Stimulated activated naive B cell treated with anti-CD40 and anti-IgM and Interleukin-4, amounts not matched to agents 10 μg/mL and 1 μg/mL and 100 μg/mL, for 72 hours (primary cell): ENCODE results near the gene WDR27.

ENCODE experiments used
- ATAC-seq, 2 donors: fragments of 150-1000 bp; cut with Tn5 transposase; replicated peaks; 2 replicates each; pipeline ENCODE4 v1.10.0; 2021; ENCODE audit warnings: moderate library complexity in 1 of 2
- DNase-seq: peaks from one replicate; pipeline ENCODE4 v3.0.0; 2021
- H3K27ac Mint-ChIP-seq: one replicate; pipeline ENCODE4 v1.8.0; 2022; ENCODE audit warnings: mild to moderate bottlenecking, mixed read lengths
- H3K27me3 Mint-ChIP-seq, 2 donors: one replicate each; pipeline ENCODE4 v1.8.0; 2022; ENCODE audit warnings: mixed read lengths in 2 of 2
- H3K36me3 Mint-ChIP-seq, 2 donors: one replicate each; pipeline ENCODE4 v1.8.0; 2022; ENCODE audit warnings: mixed read lengths in 2 of 2, mild to moderate bottlenecking in 1 of 2
- H3K4me1 Mint-ChIP-seq, 2 donors: one replicate each; pipeline ENCODE4 v1.8.0; 2022; ENCODE audit warnings: mixed read lengths in 2 of 2, mild to moderate bottlenecking in 1 of 2
- H3K4me3 Mint-ChIP-seq, 2 donors: one replicate each; pipeline ENCODE4 v1.8.0; 2022; ENCODE audit warnings: mild to moderate bottlenecking in 2 of 2, mixed read lengths in 2 of 2, moderate library complexity in 1 of 2
- H3K9me3 Mint-ChIP-seq, 2 donors: one replicate each; pipeline ENCODE4 v1.8.0; 2022; ENCODE audit warnings: mixed read lengths in 2 of 2, mild to moderate bottlenecking in 1 of 2

The WDR27 gene

GRCh38 chr6:169559592-169559991, 142.2 kb downstream of the WDR27 start:
- peaks cover 52 to 56% of the 10 kb centered on the region in 2 donors for H3K36me3 Mint-ChIP-seq
- no peaks in the 10 kb centered on the region for H3K27me3 Mint-ChIP-seq
- no peak for ATAC-seq
- no peak overlapping the region for H3K27ac Mint-ChIP-seq
- DNase-seq = no peak
- peaks cover 9 to 11% of the 10 kb centered on the region in 2 donors for H3K4me1 Mint-ChIP-seq
- peaks cover 10% of the 10 kb centered on the region in 2 donors for H3K9me3 Mint-ChIP-seq
- H3K4me3 Mint-ChIP-seq = no peak overlapping the region

- no peak overlapping the region for H3K27ac Mint-ChIP-seq
- ATAC-seq (no peak), DNase-seq (no peak)
- H3K27me3 Mint-ChIP-seq = no peaks in the 10 kb centered on the region
- no peak overlapping the region for H3K4me3 Mint-ChIP-seq
- peaks cover 9 to 11% of the 10 kb centered on the region in 2 donors for H3K4me1 Mint-ChIP-seq
- H3K9me3 Mint-ChIP-seq = peaks cover 10% of the 10 kb centered on the region in 2 donors
- peaks cover 47 to 54% of the 10 kb centered on the region in 2 donors for H3K36me3 Mint-ChIP-seq
Measured at GRCh38 chr6:169558774-169559441, 142.9 kb downstream of the WDR27 start.

GRCh38 chr6:169558378-169558773, 143.5 kb downstream of the WDR27 start:
- Mint-ChIP-seq H3K27ac (no peak overlapping the region), H3K9me3 (peaks cover 10% of the 10 kb centered on the region in 2 donors), H3K4me3 (no peak overlapping the region), H3K27me3 (no peaks in the 10 kb centered on the region), H3K4me1 (peaks cover 9 to 11% of the 10 kb centered on the region in 2 donors), H3K36me3 (peaks cover 43 to 49% of the 10 kb centered on the region in 2 donors)
- DNase-seq = no peak
- no peak for ATAC-seq

- ATAC-seq = no peak
- H3K27ac Mint-ChIP-seq = no peak overlapping the region
- H3K4me1 Mint-ChIP-seq = peaks cover 9 to 11% of the 10 kb centered on the region in 2 donors
- H3K36me3 Mint-ChIP-seq = peaks cover 38 to 44% of the 10 kb centered on the region in 2 donors
- H3K9me3 Mint-ChIP-seq = peaks cover 10% of the 10 kb centered on the region in 2 donors
- no peaks in the 10 kb centered on the region for H3K27me3 Mint-ChIP-seq
- no peak overlapping the region for H3K4me3 Mint-ChIP-seq
- DNase-seq = no peak
Measured at GRCh38 chr6:169557887-169558286, 143.9 kb downstream of the WDR27 start.

GRCh38 chr6:169556758-169557548, 144.9 kb downstream of the WDR27 start:
- ATAC-seq = peak; percentile 88 to 90
- Mint-ChIP-seq H3K27me3 (no peaks in the 10 kb centered on the region), H3K27ac (no peak overlapping the region), H3K36me3 (peaks cover 34 to 35% of the 10 kb centered on the region in 2 donors), H3K4me3 (no peak overlapping the region), H3K4me1 (peaks cover 9 to 11% of the 10 kb centered on the region in 2 donors), H3K9me3 (peaks cover 6 to 10% of the 10 kb centered on the region in 2 donors)
- DNase-seq = no peak

GRCh38 chr6:169555971-169556617, 145.7 kb downstream of the WDR27 start:
- Mint-ChIP-seq H3K4me1 (peaks cover 9 to 11% of the 10 kb centered on the region in 2 donors), H3K4me3 (no peak overlapping the region), H3K27me3 (no peaks in the 10 kb centered on the region), H3K36me3 (peaks cover 26 to 30% of the 10 kb centered on the region in 2 donors), H3K9me3 (peaks cover 3 to 6% of the 10 kb centered on the region in 2 donors), H3K27ac (no peak overlapping the region)
- ATAC-seq (no peak), DNase-seq (no peak)

GRCh38 chr6:169545982-169546381, 155.8 kb downstream of the WDR27 start:
- Mint-ChIP-seq H3K27me3 (no peaks in the 10 kb centered on the region), H3K9me3 (peaks cover 5 to 14% of the 10 kb centered on the region in 2 donors), H3K27ac (no peak overlapping the region), H3K36me3 (peaks cover 4 to 31% of the 10 kb centered on the region in 2 donors), H3K4me1 (no peaks in the 10 kb centered on the region), H3K4me3 (no peak overlapping the region)
- ATAC-seq = no peak
- no peak for DNase-seq

GRCh38 chr6:169543704-169544103, 158.1 kb downstream of the WDR27 start:
- peaks cover 5 to 21% of the 10 kb centered on the region in 2 donors for H3K36me3 Mint-ChIP-seq
- H3K4me1 Mint-ChIP-seq = no peaks in the 10 kb centered on the region
- peaks cover 4 to 11% of the 10 kb centered on the region in 2 donors for H3K9me3 Mint-ChIP-seq
- H3K4me3 Mint-ChIP-seq = no peak overlapping the region
- DNase-seq = no peak
- ATAC-seq = no peak
- no peaks in the 10 kb centered on the region for H3K27me3 Mint-ChIP-seq
- no peak overlapping the region for H3K27ac Mint-ChIP-seq

GRCh38 chr6:169542491-169542890, 159.3 kb downstream of the WDR27 start:
- Mint-ChIP-seq H3K27me3 (no peaks in the 10 kb centered on the region), H3K27ac (no peak overlapping the region), H3K4me3 (no peak overlapping the region), H3K9me3 (peaks cover 2 to 6% of the 10 kb centered on the region in 2 donors), H3K4me1 (no peaks in the 10 kb centered on the region), H3K36me3 (peaks cover 4 to 14% of the 10 kb centered on the region in 2 donors)
- DNase-seq (no peak), ATAC-seq (no peak)

- peaks cover 10% of the 10 kb centered on the region in 2 donors for H3K9me3 Mint-ChIP-seq
- ATAC-seq (no peak), DNase-seq (no peak)
- H3K4me3 Mint-ChIP-seq = no peak overlapping the region
- no peaks in the 10 kb centered on the region for H3K4me1 Mint-ChIP-seq
- peaks cover 12 to 21% of the 10 kb centered on the region in 2 donors for H3K36me3 Mint-ChIP-seq
- no peak overlapping the region for H3K27ac Mint-ChIP-seq
- H3K27me3 Mint-ChIP-seq = no peaks in the 10 kb centered on the region
Measured at GRCh38 chr6:169539176-169539897, 162.5 kb downstream of the WDR27 start.

GRCh38 chr6:169536446-169537170, 165.2 kb downstream of the WDR27 start:
- H3K4me3 Mint-ChIP-seq = no peak overlapping the region
- ATAC-seq (no peak), DNase-seq (no peak)
- peaks cover 18 to 35% of the 10 kb centered on the region in 2 donors for H3K36me3 Mint-ChIP-seq
- no peak overlapping the region for H3K27ac Mint-ChIP-seq
- no peaks in the 10 kb centered on the region for H3K27me3 Mint-ChIP-seq
- peaks cover 13 to 17% of the 10 kb centered on the region in 2 donors for H3K9me3 Mint-ChIP-seq
- H3K4me1 Mint-ChIP-seq = no peaks in the 10 kb centered on the region

- H3K27ac Mint-ChIP-seq = no peak overlapping the region
- peaks cover 0 to 9% of the 10 kb centered on the region in 2 donors for H3K4me1 Mint-ChIP-seq
- ATAC-seq (no peak), DNase-seq (no peak)
- no peak overlapping the region for H3K4me3 Mint-ChIP-seq
- no peaks in the 10 kb centered on the region for H3K27me3 Mint-ChIP-seq
- peaks cover 16 to 41% of the 10 kb centered on the region in 2 donors for H3K36me3 Mint-ChIP-seq
- peaks cover 13 to 17% of the 10 kb centered on the region in 2 donors for H3K9me3 Mint-ChIP-seq
Measured at GRCh38 chr6:169534039-169534421, 167.8 kb downstream of the WDR27 start.

GRCh38 chr6:169533301-169534038, 168.4 kb downstream of the WDR27 start:
- Mint-ChIP-seq H3K27me3 (no peaks in the 10 kb centered on the region), H3K27ac (no peak overlapping the region), H3K4me1 (peaks cover 0 to 9% of the 10 kb centered on the region in 2 donors), H3K36me3 (peaks cover 16 to 41% of the 10 kb centered on the region in 2 donors), H3K4me3 (no peak overlapping the region), H3K9me3 (peaks cover 13 to 17% of the 10 kb centered on the region in 2 donors)
- ATAC-seq (no peak), DNase-seq (no peak)
